Right ventricle myocardium superior (tissue), 1 donor: ENCODE results near the gene DISC1. TPM values are rescaled to one million over a fixed set of nuclear protein-coding genes. Genes with fewer than 3 reads are reported as not detected.

Experiments
- ATAC-seq: fragments of 200-7000 bp; cut with Tn5 transposase; one replicate; pipeline ENCODE4 v1.9.1; 2020; ENCODE audit warnings: mild to moderate bottlenecking; ENCODE audit not compliant: poor library complexity
- DNase-seq: peaks from one replicate; pipeline ENCODE4 v3.0.0-alpha.2; 2020
- intact Hi-C: fragments of 100-400 bp; cut with DNase I; formaldehyde crosslinking; loops from one replicate; pipeline ENCODE4 v1.11.2; 2022
- total RNA-seq: library from RNA; stranded (reverse); fragmentation: NEBNext Ultra II Directional; extraction: Animal tissue kit (Norgen Biotek cat#: 25700); gene quantifications from one replicate; pipeline ENCODE4 v1.2.1, GENCODE V29; 2021
- donor health status: DM: no; HTN: yes; CAD: no; lungs with severe emphysema.

Gene DISC1
- total RNA-seq, 1 donor from 2014 or later: 3.0 TPM

- ATAC-seq: no peak
- intact Hi-C loops: no loop called here
- no peak for DNase-seq
These were observed 383.2 kb downstream of the DISC1 start for GRCh38 chr1:232009741-232010140.

- no peak for ATAC-seq
- intact Hi-C loops: no loop called here
- no peak for DNase-seq
These were observed 385.4 kb downstream of the DISC1 start for GRCh38 chr1:232011961-232012360.

GRCh38 chr1:232012773-232013386 lies 386.3 kb downstream of the DISC1 start:
- DNase-seq: peak; percentile 42
- intact Hi-C loops: no loop called here

GRCh38 chr1:232014941-232015340 lies 388.4 kb downstream of the DISC1 start:
- DNase-seq (no peak), ATAC-seq (no peak)
- intact Hi-C loops: no loop called here

More at GRCh38 chr1:232012773-232013386, 386.3 kb downstream of the DISC1 start:
- ATAC-seq: peak; percentile 92

- DNase-seq (no peak), ATAC-seq (no peak)
- intact Hi-C loops: no loop called here
These were observed 390.0 kb downstream of the DISC1 start for GRCh38 chr1:232016616-232017015.

- intact Hi-C loops: no loop called here
- ATAC-seq (no peak), DNase-seq (no peak)
These were observed 390.5 kb downstream of the DISC1 start for GRCh38 chr1:232017057-232017456.

GRCh38 chr1:232017759-232018158 lies 391.2 kb downstream of the DISC1 start:
- DNase-seq (no peak), ATAC-seq (no peak)
- intact Hi-C loops: no loop called here

- intact Hi-C loops: no loop called here
- DNase-seq (no peak), ATAC-seq (no peak)
These were observed 391.8 kb downstream of the DISC1 start for GRCh38 chr1:232018231-232019025.

- intact Hi-C loops: no loop called here
- DNase-seq: no peak
These were observed 392.4 kb downstream of the DISC1 start for GRCh38 chr1:232019026-232019340.

GRCh38 chr1:232020352-232020751 lies 393.8 kb downstream of the DISC1 start:
- DNase-seq (no peak), ATAC-seq (no peak)

More at GRCh38 chr1:232019026-232019340, 392.4 kb downstream of the DISC1 start:
- no peak for ATAC-seq

GRCh38 chr1:232029315-232029714 lies 402.7 kb downstream of the DISC1 start:
- intact Hi-C loops: no loop called here
- ATAC-seq (peak; percentile 90), DNase-seq (no peak)

More at GRCh38 chr1:232020352-232020751, 393.8 kb downstream of the DISC1 start:
- intact Hi-C loops: no loop called here

GRCh38 chr1:232031156-232031555 lies 404.6 kb downstream of the DISC1 start:
- intact Hi-C loops: no loop called here
- DNase-seq (no peak), ATAC-seq (no peak)

- intact Hi-C loops: no loop called here
- no peak for DNase-seq
- ATAC-seq: no peak
These were observed 406.7 kb downstream of the DISC1 start for GRCh38 chr1:232033285-232033684.

GRCh38 chr1:232034556-232034955 lies 408.0 kb downstream of the DISC1 start:
- no peak for DNase-seq
- no peak for ATAC-seq
- intact Hi-C loops: no loop called here

- intact Hi-C loops: no loop called here
- ATAC-seq: no peak
- no peak for DNase-seq
These were observed 409.8 kb downstream of the DISC1 start for GRCh38 chr1:232036181-232036933.

- DNase-seq (no peak), ATAC-seq (no peak)
- intact Hi-C loops: no loop called here
These were observed 411.3 kb downstream of the DISC1 start for GRCh38 chr1:232037774-232038388.

GRCh38 chr1:232038706-232039677 lies 412.4 kb downstream of the DISC1 start:
- intact Hi-C loops: no loop called here
- ATAC-seq (peak; percentile 87), DNase-seq (no peak)

- intact Hi-C loops: no loop called here
- no peak for DNase-seq
- no peak for ATAC-seq
These were observed 413.7 kb downstream of the DISC1 start for GRCh38 chr1:232040260-232040659.
